HepG2 (cell line): ENCODE data around the gene PIGL. TPM values are rescaled to one million over a fixed set of nuclear protein-coding genes. Genes with fewer than 3 reads are reported as not detected.

Experiments
- BRCA1 ChIP-seq: sonication (generic); formaldehyde crosslinking; IDR thresholded peaks from 2 replicates; pipeline ENCODE4 v1.4.0; 2020; ENCODE audit warnings: missing genetic modification reagents
- EZH2 ChIP-seq: conservative IDR thresholded peaks from 2 replicates; pipeline ENCODE4 v1.6.1; 2012; ENCODE audit warnings: mild to moderate bottlenecking, low read depth, low read length, moderate library complexity
- GATAD1 ChIP-seq: IDR thresholded peaks from 2 replicates; pipeline ENCODE4 v1.6.1; 2016; ENCODE audit warnings: missing genetic modification reagents, missing compliant biosample characterization
- ISL2 ChIP-seq: sonication (generic); formaldehyde crosslinking; IDR thresholded peaks from 2 replicates; pipeline ENCODE4 v1.5.0; 2020; ENCODE audit warnings: missing genetic modification reagents
- MYC ChIP-seq: sonication (generic); formaldehyde crosslinking; IDR thresholded peaks from 2 replicates; pipeline ENCODE4 v1.9.0; 2021; ENCODE audit warnings: missing genetic modification reagents, borderline replicate concordance
- POGZ ChIP-seq: sonication (generic); formaldehyde crosslinking; IDR thresholded peaks from 2 replicates; pipeline ENCODE4 v1.4.0; 2020; ENCODE audit warnings: mild to moderate bottlenecking, missing genetic modification reagents
- SETDB1 ChIP-seq: sonication (generic); formaldehyde crosslinking; IDR thresholded peaks from 2 replicates; pipeline ENCODE4 v1.5.1; 2020; ENCODE audit warnings: missing genetic modification reagents, mild to moderate bottlenecking, borderline replicate concordance
- ZMAT5 ChIP-seq: sonication (generic); formaldehyde crosslinking; IDR thresholded peaks from 2 replicates; pipeline ENCODE4 v1.5.0; 2020; ENCODE audit warnings: mild to moderate bottlenecking, low read depth, missing genetic modification reagents, borderline replicate concordance
- ZNF460 ChIP-seq: sonication (generic); formaldehyde crosslinking; IDR thresholded peaks from 2 replicates; pipeline ENCODE4 v1.5.1; 2020; ENCODE audit warnings: missing genetic modification reagents, mild to moderate bottlenecking, borderline replicate concordance
- polyA plus RNA-seq, 8 experiments: library from polyadenylated mRNA; depleted of rRNA in 3 of 8; stranded (reverse) in 7 of 8; unstranded in 1 of 8; fragments of >200 nt; fragmentation: Illumina TruSeq in 4 of 8; extraction: Trizol in 4 of 8; gene quantifications; 2 replicates each; pipeline versions ENCODE4 v1.2.1 to v1.2.3, GENCODE V29; 2011 to 2016; ENCODE audit warnings: low read depth in 4 of 8, missing spikeins in 1 of 8, mixed read lengths in 1 of 8; ENCODE audit not compliant: insufficient read depth in 1 of 8
- total RNA-seq, 5 experiments: library from RNA; depleted of rRNA; stranded (reverse); fragments of >200 nt; fragmentation: Illumina TruSeq; extraction: Trizol; gene quantifications; 2 replicates each; pipeline ENCODE4 v1.2.3, GENCODE V29; 2016; ENCODE audit warnings: low read depth in 1 of 5
- TF ChIP-seq, protein P1 (sequence below): sonication (generic); formaldehyde crosslinking; IDR thresholded peaks from 2 replicates; pipeline ENCODE4 v1.5.0; 2020; ENCODE audit warnings: missing genetic modification reagents
- TF ChIP-seq, protein P2 (sequence below): sonication (generic); formaldehyde crosslinking; IDR thresholded peaks from 2 replicates; pipeline ENCODE4 v1.5.1; 2020; ENCODE audit warnings: mild to moderate bottlenecking, missing genetic modification reagents, moderate library complexity
- TF ChIP-seq, protein P3 (sequence below): IDR thresholded peaks from 2 replicates; pipeline ENCODE4 v1.6.1; 2012; ENCODE audit warnings: low read depth, low read length, improper control_type of control experiment

Gene PIGL
- total and polyA plus RNA-seq, 2 of the 13 experiments (the other 11 are each of a cell fraction or from before 2014, with no cell fraction given) = 28.5 to 63.8 TPM

- TF ChIP-seq, protein P1, sequence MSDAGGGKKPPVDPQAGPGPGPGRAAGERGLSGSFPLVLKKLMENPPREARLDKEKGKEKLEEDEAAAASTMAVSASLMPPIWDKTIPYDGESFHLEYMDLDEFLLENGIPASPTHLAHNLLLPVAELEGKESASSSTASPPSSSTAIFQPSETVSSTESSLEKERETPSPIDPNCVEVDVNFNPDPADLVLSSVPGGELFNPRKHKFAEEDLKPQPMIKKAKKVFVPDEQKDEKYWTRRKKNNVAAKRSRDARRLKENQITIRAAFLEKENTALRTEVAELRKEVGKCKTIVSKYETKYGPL (CRISPR knock-in tag) = no peak
- TF ChIP-seq ZNF460 (CRISPR knock-in tag) = no peak
- TF ChIP-seq POGZ (CRISPR knock-in tag) = no peak
- TF ChIP-seq ZMAT5 (CRISPR knock-in tag) = no peak
- no peak for TF ChIP-seq GATAD1 (CRISPR knock-in tag)
- TF ChIP-seq, protein P2, sequence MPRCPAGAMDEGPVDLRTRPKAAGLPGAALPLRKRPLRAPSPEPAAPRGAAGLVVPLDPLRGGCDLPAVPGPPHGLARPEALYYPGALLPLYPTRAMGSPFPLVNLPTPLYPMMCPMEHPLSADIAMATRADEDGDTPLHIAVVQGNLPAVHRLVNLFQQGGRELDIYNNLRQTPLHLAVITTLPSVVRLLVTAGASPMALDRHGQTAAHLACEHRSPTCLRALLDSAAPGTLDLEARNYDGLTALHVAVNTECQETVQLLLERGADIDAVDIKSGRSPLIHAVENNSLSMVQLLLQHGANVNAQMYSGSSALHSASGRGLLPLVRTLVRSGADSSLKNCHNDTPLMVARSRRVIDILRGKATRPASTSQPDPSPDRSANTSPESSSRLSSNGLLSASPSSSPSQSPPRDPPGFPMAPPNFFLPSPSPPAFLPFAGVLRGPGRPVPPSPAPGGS = no peak
- no peak for TF ChIP-seq EZH2
- TF ChIP-seq BRCA1 (CRISPR knock-in tag) = no peak
- no peak for TF ChIP-seq MYC (CRISPR knock-in tag)
- TF ChIP-seq, protein P3, sequence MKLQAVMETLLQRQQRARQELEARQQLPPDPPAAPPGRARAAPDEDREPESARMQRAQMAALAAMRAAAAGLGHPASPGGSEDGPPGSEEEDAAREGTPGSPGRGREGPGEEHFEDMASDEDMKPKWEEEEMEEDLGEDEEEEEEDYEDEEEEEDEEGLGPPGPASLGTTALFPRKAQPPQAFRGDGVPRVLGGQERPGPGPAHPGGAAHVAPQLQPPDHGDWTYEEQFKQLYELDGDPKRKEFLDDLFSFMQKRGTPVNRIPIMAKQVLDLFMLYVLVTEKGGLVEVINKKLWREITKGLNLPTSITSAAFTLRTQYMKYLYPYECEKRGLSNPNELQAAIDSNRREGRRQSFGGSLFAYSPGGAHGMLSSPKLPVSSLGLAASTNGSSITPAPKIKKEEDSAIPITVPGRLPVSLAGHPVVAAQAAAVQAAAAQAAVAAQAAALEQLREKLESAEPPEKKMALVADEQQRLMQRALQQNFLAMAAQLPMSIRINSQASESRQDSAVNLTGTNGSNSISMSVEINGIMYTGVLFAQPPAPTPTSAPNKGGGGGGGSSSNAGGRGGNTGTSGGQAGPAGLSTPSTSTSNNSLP = no peak
- TF ChIP-seq ISL2 = no peak
- TF ChIP-seq SETDB1 (CRISPR knock-in tag) = no peak
These were observed 35.4 kb upstream of the PIGL start (continued) for GRCh38 chr17:16181581-16181980.
